GM19238 (cell line): Measurements from ENCODE around the gene NR4A3.

Experiments used
- DNase-seq: peaks from one replicate; pipeline ENCODE4 v3.0.0; 2011; ENCODE audit warnings: low spot score; ENCODE audit not compliant: insufficient read length

NR4A3 gene

DNA sequence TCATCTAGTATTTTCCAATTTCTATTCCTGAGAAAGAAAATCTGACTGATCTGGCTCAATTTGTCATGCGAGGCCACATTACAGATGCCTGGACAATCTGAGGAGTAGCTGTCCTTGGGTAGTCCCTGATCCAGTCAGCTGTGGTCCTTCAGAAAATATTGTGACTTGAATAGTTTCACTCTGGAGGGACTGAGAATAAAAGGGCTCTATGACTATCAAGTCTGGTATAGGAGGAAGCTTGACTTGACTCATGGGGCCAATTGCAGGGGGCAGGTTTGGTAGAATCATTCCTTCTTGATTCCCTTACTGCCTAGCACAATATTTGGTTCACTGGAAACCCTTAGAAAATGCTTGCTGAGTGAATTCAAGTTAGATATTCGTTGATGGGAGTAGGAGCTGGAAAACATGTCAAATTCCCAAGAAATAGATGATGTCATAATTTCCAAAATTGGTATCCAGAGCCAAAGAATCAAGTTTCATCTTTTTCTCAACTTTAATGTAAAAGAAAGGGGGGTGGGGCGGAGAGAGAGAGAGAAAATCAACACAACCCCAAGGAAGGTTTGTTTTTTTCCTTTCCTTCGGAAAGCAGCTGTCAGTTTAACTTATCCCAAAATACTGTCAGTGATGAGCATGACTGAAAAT, 52.4 kb downstream of the NR4A3 start:
- no peak for DNase-seq

DNA sequence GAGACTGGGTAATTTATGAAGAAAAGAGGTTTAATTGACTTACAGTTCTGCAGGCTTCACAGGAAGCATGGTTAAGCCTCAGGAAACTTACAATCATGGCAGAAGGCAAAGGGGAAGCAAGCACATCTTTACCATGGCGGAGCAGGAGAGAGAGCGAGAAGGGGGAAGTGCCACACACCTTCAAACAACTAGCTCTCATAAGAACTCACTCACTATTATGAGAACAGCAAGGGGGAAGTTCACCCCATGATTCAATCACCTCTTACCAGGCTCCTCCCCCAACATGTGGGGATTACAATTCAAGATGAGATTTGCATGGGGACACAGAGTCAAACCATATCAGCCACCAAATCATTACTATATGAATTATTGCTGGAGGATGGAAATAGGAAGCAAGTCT, 54.5 kb downstream of the NR4A3 start:
- DNase-seq = no peak

DNA sequence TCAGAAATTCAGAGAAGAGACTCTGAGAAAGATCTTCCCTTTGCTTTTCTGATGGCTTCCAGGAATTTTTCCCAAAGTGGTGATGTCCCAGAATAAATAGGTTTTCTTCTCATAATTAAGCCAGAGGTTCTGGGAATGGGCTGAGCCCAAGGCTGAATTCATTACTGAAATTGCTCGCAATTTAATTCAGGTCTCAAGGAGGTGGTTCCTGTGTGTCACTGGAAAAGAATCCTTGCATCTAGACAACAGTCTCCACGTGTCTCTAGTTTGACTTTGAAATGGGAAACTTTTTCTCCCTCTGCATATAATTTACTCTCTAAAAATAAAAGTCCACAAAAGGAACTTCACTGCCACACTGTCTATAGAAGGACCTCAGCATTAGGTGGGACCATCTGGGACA, 57.0 kb downstream of the NR4A3 start:
- DNase-seq = no peak

DNA sequence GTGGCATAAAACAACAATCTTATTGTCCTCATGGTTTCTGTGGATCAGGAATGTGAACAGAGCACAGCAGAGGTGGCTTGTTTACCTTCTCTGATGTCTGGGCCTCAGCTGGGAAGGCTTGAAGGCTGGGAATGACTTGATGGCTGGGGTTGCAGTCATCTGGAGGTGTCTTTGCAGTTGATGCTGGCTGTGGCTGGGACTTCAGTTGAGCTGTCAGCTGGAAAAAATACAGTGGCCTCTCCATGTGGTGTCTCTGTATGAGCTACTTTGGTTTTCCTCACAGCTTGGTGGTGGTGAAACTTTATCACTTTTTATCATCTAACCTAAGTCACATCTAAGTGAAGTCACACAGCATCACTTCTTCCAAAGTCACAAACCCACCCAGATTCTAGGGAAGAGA, 60.1 kb downstream of the NR4A3 start:
- DNase-seq = no peak

DNA sequence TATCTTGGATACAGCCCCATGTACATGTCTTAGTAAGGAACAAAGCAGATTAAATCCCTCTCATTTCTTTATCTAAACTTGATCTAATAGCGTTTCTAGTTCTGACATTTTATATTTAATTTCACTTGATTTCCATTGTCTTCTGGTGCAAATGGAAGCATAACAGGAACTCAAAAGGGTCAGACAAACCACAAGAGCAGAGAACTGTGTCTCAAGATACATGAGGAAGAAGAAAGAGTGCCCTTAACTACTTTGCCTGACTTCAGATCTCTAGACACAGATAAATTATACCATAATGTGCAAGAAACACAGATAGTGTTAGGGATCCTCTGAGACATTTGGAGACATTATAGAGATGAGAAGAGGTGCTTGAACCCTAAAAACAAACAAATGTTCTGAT, 64.1 kb downstream of the NR4A3 start:
- DNase-seq = no peak

DNA sequence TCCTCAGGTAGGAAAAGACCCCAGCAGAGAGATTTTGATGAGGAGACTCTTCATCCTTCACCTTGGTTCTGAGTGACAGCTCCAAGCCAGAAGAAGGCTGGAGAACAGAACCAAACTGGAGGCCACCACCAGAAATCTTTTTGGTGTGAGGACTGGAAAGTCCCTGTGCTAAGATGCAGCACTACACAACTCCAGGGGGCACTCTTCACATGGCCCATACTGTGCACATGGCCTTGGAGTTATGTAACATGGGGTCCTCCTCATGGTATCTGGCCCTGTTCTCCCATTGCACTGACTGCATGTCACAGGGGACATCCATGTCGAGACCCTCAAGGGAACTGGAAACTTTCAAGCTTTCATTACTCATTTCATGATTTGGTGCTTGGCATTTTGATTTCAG, 67.4 kb downstream of the NR4A3 start:
- DNase-seq = no peak

DNA sequence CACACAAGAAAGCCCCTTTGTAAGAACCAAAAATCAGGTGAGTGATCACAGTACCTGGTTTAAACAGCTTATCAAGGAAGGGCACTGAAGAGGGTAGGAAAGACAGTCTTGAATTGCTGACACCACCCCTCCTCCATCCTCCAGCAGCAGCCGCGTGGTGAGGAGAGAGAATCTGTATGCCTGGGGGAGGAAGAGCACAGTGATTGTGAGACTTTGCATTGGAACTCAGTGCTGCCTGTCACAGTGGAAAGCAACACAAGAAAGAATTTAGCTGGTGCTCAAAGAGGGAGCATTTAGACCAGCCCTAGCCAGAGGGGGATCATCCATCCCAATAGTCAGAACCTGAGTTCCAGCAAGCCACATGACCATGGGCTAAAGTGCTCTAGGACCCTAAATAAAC, 73.1 kb downstream of the NR4A3 start:
- DNase-seq = no peak

DNA sequence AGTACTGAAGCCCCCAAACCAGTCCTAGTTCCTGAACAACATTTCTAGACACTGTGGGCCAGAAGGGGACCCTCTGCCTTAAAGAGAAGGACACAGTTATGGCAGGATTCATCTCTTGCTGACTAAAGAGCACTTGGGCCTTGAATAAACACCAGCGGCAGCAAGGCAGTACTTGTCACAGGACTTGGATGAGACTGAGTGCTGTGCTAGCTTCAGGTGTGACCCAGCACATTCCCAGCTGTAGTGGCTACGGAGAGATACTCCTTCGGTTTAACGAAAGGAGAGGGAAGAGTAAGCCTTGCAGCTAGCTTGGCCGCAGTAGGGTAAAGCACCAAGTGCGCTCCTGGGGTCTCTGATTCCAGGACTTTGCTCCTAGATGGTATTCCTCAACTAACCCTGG, 73.8 kb downstream of the NR4A3 start:
- DNase-seq = no peak

DNA sequence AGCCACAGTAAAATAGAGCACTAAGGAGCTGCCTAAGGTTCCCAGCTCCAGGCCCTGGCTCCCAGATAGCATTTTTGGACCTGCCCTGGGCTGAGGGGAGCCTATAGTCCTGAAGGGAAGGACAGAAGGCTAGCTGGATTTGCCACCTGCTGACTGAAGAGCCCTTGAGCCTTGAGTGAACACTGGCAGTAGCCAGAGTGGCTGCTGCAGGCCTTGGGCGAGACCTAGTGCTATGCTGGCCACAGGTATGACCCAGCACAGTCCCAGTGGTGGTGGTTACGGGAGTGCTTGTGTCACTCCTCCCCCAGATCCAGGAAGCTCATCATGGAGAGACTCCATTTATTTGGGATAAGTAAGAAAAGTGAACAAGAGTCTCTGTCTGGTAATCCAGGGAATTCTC, 74.4 kb downstream of the NR4A3 start:
- DNase-seq = no peak

DNA sequence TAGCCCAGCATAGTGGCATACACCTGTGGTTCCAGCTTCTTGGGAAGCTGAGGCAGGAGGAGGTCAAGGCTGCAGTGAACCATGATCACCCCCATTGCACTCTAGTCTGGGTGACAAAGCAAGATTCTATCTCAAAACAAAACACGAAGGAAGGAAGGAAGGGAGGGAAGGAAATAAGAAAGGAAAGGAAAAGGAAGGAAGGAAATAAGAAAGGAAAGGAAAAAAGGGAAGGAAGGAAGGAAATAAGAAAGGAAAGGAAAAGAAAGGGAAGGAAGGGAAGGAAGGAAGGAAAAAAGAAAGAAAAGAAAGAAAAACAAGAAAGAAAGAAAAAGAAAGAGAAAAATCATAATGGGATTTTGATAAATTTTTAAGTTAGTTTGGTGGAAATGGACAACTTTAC, 81.7 kb downstream of the NR4A3 start:
- no peak for DNase-seq

DNA sequence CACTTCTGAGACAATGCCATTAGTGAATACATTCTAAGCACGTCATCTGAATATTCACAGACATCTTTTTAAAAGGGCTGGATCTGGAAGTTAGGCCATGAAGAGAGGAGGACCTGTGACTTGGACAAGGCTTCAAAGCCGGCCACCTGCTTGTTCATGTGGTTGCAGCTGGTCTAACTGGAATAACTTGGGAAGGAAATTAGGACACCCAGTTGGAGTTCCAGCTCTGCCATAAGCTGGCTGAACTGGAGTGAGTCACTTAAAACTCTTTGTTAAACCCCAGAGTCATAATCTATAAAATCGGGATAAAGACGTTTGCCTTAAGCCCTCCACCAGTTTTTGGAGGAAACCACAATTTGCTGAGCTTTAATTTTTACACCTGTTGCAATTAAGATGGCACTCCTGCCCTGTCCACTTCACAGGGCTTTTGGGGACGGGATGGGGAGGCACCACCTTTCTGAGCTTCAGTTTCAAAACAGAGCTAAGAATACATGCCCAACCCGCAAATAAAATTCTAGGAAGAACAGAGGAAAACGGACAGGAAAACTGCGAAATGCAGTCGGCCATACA, 84.2 kb downstream of the NR4A3 start:
- DNase-seq = no peak

DNA sequence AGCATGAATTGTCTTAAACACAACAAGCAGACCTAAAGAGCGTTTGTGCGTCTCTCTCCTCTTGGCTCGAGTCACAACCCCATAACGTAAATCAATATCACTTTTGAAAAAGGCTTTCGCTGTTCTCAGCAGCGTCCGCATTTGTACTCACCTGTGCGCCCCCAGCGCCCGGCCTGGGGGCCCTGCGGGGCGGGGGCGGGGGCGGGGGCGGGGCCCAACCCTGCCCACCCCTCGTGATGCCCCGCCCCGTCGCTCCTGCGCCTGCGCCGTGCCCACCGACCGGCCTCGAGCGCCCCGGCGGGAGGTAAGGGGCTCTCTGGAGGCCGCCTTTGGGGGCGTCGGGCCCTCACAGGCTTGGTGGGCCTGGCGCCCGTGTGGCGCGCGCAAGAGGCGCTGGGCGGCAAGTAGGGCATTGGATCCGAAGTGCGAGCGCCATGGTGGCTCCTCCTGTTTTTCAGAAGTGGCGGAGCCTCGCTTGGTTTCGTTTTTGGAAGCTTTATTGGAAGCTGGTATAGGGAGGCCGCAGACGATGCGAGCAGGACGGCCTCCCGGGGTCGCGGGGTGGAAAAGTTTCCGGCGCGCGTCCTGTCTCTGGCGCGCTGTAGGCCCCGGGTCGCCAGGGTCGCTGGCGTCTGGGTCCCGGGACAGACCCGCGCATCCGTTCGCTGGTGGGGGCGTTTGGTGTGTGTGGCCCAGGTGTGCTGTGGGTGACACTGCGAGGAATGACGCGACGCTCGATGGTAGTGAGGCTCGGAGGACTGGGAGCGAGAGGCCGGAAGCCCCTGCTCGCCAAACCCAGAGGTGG, 84.9 kb downstream of the NR4A3 start, which contains the start of gene STX17:
TSS of gene STX17 (plus strand) at position 252 of the 805 bp plus-strand sequence. CDS start 8,586 bp downstream, outside the sequence.
- peak; percentile 76 for DNase-seq

DNA sequence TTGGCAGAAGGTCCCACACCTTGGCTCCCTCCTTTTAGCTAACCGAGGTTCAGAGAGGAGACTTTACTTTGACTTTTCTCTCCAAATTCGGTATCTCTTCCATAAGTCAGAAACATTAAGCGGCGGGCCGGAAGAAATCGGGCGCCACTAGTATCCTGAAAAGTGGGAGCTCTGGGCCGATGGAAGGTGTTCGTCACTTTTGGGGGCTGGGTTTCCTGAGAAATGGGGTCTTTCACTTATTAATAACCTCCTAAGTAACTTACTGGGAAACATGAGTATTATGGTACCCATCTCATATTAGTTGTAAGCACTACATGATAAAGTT, 85.5 kb downstream of the NR4A3 start:
- peak; percentile 1 for DNase-seq

DNA sequence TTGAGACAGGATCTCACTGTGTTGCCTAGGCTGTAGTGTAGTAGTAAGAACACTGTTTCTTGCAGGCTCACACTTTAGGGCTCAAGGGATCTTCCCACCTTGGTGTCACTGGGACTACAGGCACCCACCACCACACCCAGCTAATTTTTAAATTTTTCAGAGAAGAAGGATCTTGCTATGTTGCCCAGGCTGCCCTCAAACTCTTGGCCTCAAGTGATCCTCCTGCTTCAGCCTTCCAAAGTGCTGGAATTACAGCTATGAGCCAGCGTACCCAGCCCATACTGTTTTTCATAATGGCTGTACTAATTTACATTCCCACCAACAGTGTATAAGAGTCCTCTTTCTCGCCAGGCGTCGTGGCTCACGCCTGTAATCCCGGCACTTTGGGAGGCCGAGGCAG, 89.9 kb downstream of the NR4A3 start:
- DNase-seq = no peak
